Measurements from ENCODE around the gene AGBL4.

AGBL4 gene

GRCh38 chr1:48644905-48645605 lies 1378.7 kb downstream of the AGBL4 start:
- no peak for DNase-seq (ENCODE audit: low read depth)

DNA sequence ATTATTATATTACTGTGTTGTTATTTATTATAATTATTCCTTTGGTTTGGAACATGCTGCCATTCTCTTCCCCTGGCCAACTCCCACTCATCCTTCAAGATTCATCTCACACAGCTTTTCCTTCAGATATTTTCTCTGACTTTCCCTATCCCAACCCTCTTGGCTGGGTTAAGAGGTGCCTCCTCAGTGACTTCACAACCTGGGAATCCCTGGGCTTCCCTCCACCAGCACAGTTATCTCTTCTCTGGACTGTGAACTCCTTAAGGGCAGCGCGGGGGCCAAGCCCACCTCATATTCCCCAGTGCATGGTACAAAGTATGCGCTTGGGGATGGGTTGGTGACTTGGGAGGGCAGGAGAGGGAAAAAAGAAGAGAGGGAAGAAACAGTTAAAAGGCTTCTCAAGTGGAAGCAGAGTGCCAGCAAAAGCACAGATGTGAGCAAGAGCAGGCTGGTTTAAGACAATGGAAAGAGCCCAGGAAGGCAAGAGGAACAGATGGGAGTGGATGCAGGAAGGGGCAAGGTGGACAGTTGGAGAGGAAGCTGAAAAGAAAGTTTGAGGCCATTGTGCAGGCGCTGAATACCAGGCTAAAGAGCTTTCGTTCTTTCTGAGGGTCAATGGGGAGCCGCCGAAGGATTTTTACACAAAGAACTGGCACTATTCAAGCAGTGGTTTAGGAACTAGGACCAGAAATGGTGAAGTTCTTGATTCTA lies 1379.4 kb downstream of the AGBL4 start:
- DNase-seq (ENCODE audit: low read depth): no peak

DNA sequence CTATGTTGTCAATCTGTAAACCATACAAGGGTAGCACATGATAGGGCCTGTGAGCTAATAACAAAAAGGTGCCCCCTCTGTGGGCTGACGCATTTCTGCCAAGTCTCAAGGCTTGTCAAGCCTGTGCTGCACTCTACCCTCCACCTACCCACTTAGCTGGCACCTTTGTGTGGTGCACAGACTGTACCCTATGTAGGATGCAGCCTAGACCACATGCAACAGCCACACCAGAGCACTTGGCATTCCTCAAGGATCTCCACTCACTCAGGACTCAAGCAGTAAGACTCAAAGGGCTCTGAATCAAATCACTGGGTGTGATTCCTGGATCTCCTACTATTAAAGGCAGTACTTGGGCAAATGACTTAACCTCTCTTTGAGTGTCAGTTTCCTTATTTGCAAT lies 1380.6 kb downstream of the AGBL4 start:
- DNase-seq (ENCODE audit: low read depth): no peak

DNA sequence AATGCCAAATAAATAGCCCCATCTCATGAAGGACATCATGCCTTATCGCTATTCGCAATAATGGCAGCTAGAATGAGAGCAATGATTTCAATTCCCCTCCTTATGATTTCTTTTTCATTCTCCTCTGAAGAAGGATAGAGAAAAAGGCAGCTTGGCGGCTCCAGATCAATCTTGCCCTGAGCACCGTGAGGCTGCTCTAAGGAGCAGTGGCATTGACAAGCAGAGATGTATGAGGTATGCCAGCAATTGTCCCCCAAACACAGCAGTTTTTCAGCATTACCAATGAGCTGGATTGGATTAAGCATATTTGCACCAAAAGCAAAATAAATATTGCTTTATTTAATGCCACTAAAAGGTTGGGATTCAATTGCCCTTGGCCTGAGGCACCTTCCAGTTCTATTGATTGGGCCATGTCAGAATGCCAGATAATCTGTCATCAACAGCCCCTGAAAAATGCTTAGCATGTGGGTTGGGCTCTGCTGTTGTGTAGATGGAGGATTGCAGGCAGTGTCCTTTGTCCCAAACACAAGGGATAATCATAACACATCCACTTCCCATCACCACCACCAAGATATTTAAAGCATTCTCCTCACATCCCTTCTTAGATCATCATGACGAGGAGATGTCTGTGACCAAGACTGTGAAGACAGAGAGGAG lies 1382.8 kb downstream of the AGBL4 start:
- no peak for DNase-seq (ENCODE audit: low read depth)

DNA sequence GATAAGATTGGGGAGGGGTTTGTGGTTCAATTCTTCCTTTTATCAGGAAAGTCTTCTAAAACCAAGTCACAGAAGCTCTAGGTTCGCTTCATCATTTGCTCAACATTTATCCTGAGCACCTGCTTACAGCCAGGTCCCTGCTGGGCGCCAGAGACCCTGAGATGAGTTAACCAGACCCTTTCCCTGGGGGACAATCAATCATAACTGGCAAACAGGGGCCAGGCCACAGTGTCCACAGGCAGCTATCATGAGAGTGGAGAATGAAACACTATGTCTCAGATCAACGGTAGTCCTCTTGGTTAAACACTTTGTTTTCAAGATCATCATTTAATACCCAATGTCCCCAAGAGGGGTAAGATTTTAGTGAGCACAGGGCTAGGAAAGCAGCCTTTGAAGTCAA lies 1393.9 kb downstream of the AGBL4 start:
- DNase-seq (ENCODE audit: low read depth): no peak

- no peak for DNase-seq (ENCODE audit: low read depth)
These were observed 1396.3 kb downstream of the AGBL4 start for GRCh38 chr1:48627486-48627885.

GRCh38 chr1:48619539-48619938 lies 1404.2 kb downstream of the AGBL4 start:
- DNase-seq (ENCODE audit: low read depth): no peak

- no peak for DNase-seq (ENCODE audit: low read depth)
These were observed 1406.5 kb downstream of the AGBL4 start for GRCh38 chr1:48617252-48617651.

- no peak for DNase-seq (ENCODE audit: low read depth)
These were observed 1407.0 kb downstream of the AGBL4 start for GRCh38 chr1:48616710-48617109.

GRCh38 chr1:48611841-48612240 lies 1411.9 kb downstream of the AGBL4 start:
- DNase-seq (ENCODE audit: low read depth): no peak

DNA sequence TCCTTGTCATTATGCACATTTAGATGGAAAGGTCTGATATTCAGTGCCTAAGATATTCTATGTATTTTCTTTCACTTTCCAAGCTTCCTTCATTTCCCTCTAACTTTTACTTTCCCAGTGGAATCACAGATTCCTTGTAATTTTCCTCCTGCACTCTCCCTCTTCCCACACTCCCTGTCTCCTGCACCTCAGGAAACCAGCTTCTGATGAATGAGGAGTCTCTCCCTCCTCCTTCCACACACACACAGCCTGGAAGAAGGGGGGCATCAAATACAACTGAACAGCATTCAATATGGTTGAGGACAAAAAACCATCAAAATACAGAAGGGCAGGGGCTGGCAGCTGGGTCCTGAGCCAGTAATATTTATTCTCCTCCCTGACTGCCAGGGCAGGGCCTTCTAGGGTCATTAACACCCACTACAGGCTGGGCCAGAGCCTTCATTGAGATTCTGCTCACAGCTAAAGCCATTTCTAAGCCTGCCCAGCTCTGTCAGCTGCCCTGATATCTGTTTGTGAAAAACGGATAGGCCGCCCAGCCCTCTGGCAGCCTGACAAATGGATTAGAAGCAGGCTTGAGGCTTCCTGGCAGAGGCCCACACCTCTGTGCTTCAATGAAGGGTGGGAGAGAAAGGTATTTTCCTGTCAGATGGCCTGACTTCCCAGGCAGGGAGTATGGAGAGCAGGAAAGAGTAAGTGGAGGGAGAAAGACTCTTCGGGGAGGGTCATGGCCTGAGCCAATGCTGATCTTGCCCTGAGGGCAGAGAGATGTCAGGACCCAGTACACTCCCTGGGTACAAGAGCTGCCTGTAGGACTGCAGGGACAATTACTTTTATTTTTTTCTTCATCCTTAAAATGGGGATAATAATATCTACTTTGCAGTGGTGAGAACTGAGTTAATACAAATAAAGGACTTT lies 1412.9 kb downstream of the AGBL4 start:
- DNase-seq (ENCODE audit: low read depth): no peak

DNA sequence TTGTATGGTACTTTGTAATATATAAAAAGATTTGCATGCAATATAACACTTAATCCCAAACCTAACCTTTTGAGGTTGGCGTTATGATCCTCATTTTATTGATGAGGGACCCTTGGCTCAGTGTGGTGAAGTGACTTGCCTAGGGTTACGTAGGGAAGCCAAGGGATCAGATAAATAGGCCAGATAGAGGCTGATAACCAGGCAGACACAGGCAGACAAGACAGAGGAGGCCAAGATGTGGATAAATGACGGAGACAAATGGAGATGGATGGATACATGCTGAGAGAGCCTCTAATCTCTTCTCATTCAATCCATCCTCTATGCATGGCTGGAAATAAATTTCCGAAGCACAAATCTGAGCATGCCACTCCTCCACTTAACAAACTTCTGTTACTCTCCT lies 1414.9 kb downstream of the AGBL4 start:
- no peak for DNase-seq (ENCODE audit: low read depth)

GRCh38 chr1:48603222-48603621 lies 1420.5 kb downstream of the AGBL4 start:
- DNase-seq (ENCODE audit: low read depth): no peak

DNA sequence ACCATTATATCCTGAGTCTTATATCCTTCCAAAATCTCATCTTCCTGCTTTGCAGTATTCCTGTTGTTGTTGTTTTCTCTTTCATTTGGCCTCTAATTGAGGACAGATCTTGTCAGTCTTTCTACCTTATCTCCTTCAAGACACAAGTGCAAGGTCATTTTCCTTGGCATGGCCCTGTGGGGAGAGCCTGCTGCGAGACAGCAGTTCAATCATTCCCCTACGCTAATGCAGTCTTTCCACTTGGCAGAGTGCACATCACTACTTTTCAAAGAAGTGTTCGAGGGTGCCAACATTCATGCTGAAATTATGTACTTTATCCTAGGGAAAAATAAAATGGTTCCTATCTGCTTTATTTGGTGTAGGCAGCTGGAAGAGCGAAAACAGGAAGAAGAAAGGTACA lies 1421.4 kb downstream of the AGBL4 start:
- DNase-seq (ENCODE audit: low read depth): no peak

DNA sequence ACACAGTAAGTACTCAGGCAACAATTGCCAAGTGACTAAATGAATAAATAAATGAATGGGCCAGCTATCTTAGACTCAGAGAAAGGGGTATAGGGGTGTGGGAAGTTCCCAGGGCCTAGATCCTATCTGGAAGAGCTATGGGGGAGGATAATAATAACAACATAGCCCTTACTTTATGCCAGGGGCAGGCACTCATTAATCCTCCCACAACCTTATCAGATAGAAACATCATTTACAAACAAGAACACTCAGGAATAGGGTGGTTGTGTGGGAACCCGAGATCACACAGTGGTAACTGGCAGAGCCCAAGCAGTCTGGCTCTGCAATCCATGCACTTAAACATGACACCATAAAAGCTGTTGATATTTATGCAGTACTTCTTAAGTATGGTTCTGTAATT lies 1423.6 kb downstream of the AGBL4 start:
- DNase-seq (ENCODE audit: low read depth): no peak

GRCh38 chr1:48597663-48598062 lies 1426.1 kb downstream of the AGBL4 start:
- DNase-seq (ENCODE audit: low read depth): no peak

DNA sequence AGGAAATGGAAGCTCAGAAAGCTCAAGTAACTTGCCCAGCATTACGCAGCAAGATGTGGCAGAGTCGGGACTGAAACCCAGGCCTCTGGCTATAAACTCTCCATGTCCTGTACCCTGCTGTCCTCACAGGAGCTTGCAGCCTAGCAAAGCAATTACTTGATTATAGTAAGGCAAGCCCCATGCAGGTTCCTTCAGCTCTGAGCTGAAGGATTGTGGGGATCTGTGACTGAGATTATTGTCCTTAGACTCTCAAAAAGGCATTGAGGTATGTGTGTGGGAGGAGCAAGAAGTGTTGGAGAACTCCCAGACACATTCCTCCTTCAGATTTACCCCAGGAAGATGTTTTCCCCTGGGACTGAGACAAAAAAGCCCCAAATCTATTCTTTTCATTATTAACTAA lies 1427.7 kb downstream of the AGBL4 start:
- DNase-seq (ENCODE audit: low read depth): no peak

DNA sequence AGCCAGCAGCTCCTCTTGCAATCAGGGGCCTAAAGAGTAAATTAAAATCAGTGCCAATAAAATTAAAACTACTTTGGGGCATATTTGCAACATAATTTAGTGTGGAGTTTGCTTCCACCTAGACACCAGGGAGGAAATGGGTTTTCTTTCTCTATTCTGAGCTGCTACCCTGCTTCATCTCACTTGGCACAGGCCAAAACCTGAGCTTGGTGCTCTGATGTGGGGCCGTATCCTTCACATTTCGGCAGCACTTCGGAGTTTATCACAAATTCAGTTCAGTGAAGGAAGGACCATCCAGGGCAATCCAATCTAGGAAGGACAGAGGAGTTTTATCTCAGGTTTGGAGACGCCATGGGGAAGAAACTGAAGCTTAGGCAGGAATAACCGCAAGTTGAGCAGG lies 1428.1 kb downstream of the AGBL4 start:
- DNase-seq (ENCODE audit: low read depth): no peak

GRCh38 chr1:48592330-48592729 lies 1431.4 kb downstream of the AGBL4 start:
- no peak for DNase-seq (ENCODE audit: low read depth)

DNA sequence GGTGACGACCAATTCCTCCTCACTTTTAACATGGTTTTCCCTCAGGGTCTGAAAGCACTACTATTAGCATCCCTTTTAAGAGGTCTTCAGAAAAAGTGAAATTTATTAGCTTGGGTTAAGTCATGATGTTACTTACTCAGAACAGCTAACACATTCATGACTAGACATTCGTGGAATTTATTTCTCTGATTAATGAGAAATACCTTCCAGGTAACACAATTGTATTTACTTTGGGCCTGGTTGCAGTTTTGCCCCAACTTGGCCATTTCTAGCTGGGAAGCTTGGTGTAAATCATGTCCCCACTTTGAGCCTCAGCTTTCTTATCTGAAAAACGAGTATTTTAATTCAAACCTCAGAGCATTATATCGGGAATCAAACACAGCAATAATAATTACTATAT lies 1432.6 kb downstream of the AGBL4 start:
- DNase-seq (ENCODE audit: low read depth): no peak

DNA sequence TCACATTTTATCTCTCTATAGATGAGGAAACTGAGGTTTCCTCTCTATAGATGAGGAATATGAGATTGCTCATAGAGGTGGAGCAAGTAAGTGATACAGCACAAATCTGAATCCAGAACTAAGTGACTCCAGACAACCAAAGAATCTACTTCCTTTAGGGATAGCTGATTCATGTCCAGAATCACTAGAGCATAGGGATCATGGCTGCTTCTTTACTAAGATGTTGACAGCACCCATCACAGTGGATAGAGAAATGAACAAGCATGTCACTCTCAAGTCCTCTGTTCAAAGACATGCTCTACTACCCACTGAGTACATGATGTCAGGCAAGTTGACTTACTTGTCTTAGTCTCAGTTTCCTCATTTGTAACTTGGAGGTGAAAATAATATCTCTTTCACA lies 1435.7 kb downstream of the AGBL4 start:
- no peak for DNase-seq (ENCODE audit: low read depth)

DNA sequence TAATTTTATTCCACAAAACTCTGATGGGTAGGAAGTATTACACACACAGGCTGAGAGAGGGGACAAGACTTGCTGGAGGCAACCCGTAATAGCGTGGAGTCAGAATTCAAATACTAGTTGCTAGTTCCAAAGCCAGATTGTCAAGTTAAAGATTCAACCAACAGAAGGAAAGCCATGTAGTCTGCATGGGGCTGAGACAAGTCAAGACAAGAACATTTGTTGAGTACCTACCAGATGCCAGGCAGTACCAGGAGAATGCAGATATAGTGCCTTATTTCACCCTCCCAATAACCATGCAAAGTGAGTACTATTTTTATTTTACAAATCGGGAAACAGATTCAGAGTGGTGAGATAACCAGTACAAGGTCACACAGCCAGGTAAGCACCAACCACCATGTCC lies 1441.3 kb downstream of the AGBL4 start:
- DNase-seq (ENCODE audit: low read depth): no peak
